IPS-NIHi7 (cell line): ENCODE measurements around the gene CTBP2.

Experiments used
- DNase-seq: peaks from one replicate; pipeline ENCODE4 v3.0.0; 2012; ENCODE audit warnings: mixed read lengths; ENCODE audit errors: extremely low spot score

CTBP2 gene

DNA sequence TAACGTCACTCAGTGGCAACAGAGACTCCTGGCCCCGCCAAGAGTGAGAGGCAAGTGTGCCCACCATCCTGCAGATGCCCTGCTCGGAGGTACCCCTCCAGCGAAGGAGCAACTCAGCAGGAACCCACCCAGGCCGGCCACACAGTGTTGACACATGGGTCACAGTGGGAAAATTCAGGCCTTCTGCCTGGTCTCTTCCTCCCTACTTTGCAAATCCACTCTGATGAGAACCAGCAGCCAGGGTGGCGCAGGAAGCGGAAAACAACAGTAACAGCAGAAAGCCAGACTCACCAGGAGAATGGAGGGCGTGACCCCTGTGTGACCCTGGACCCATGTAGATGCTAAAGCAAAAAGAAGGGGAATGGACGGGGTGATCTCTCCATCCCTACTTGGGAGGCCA lies 53.8 kb downstream of the CTBP2 start:
- DNase-seq, result no peak

DNA sequence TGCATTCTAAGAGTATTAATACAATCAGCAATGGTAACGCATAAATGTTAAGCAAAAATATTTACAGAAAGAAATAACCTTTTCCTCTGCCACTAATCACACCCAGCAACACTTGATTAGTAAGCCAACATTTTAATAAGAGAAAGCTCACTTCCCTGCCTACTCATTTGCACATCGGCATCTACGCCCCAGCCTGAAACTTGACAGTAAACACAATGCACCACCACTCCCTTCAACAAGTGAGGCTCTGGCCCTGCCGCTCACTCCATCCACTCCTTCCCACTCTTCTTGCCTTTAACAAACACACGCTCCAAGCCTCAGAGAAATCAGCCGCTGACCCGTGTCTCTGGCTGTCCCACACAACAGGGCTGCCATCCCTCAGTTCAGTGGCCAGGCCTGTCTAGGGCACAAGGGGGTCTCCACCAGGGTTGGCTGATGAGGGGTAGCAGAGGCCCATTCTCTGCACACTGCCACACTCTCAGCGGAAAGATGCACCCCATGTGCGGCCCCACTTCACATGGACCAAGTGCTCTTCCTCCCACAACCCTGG lies 54.6 kb downstream of the CTBP2 start:
- no peak for DNase-seq

DNA sequence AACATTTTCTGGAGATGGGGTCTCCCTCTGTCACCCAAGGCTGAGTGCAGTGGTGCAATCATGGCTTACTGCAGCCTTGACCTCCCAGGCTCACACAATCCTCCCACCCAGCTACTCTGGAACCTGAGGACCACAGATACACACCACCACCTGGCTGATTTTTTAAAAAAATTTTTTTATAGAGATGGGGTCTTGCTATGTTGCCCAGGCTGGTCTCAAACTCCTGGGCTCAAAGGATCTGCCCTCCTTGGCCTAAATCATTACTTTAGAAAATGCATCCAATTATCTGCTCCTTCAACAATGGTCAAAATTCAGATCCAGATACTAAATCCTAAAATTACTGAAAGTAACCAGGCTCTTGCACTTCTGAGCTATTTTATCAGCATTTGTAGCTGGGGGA lies 55.2 kb downstream of the CTBP2 start:
- DNase-seq, result no peak

DNA sequence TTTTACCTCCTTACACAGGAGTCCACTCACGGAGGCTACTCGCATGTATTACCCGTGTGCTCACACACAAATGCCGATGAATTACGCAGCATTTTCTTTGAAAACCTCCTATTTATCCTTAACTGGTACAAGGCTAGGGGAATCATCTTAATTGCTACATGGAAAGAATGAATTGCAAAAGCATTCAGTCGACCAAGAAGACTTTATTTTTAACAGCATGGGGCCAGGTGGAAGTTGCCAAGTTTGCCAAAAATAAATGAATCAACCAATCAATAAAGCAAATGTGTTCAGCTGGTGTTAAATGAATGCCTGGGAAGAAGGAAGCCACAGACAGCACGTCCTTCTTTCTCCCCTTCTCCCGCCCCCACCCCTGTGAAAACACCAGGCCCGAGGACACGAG lies 55.8 kb downstream of the CTBP2 start:
- no peak for DNase-seq

DNA sequence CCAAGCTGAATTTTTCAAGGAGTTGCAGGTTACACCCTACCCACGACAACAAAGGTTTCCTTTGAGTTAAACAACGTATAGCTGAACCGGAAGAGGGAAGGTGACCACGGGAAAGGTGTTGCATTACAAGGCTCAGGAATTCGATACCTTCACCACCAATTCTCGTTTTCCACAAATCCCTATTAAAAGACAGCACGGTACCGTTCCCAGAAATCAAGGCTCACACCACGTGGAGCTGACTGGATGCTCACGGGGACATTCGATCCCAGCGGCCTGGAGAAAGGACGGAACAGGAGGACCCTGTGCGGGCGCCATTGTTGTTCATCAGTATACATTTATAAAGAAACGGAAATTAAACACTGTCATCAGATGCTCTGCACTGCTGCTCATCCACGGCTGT lies 56.4 kb downstream of the CTBP2 start:
- no peak for DNase-seq

DNA sequence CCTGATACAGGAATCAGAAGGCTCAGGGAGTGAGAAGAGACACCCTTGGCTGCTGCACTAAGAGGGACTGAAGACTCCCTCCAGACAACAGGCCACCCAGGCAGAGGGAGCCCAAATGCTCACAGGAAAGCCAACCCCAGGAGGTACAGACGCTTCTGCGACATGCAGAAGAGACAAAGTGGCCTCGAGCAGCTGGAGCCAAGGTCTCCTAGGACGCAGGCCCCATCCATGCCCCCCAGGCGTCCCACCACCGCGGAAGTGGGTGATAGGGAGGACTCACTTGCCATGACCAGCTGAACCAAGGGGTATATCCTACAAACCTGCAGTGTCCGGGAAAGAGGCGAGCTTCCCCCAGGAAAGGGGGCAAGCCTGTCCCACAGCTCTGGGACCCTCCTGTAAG lies 56.9 kb downstream of the CTBP2 start:
- no peak for DNase-seq

DNA sequence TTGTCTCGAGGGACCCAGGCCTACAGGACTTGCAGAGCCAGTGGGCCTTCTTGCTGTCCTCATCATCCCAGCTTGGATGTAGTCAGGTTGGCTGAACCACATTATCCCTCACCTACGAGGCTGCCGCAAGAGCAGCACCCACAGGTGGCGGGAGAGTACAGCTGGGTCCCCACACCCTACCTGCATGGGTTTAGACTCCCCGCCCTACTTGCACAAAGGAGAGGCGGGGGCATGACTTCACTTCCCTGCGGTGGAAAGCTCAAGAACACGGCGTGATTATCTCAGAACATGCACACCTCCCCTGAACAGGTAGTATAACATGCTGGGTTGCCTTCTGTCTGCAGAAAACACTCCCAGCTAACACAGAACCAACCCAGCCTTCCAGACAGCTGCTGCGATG lies 57.5 kb downstream of the CTBP2 start:
- no peak for DNase-seq

DNA sequence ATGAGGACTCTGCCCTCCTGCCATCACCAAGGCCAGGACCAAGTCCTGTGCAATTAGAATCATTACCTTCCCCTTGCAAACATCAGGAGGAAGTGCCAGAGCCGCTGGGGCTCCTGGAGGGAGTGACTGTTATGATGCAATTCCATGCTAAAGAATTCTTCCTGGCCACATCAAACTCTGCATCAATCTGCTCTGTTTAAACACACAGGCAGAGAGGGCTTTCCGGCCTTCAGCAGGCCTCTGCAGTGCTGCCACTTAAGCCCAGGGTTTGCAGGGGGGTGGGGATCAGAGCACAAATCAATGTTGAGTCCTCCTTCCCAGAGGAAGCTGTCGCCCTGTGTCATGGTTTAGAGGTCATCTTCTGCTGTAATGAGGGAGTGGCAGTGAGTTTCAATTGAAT lies 58.1 kb downstream of the CTBP2 start:
- no peak for DNase-seq

DNA sequence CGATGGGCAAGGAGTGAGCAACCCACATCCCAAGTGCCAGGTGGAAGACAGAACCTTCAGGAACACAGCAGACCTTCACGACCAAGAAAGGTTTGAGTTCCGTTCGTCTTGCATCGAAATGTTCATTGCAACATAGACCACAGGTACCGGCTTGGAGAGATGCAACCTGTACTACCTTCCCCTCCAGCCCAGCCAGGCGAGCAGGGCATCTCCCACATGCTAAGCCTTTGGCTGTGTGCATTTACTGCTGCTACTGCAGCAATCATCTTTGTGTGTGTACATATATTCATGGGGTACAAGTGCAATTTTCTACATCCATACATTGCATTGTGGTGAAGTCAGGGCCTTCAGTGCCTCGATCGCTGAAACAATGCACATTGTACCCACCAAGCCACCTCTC lies 58.8 kb downstream of the CTBP2 start:
- no peak for DNase-seq

DNA sequence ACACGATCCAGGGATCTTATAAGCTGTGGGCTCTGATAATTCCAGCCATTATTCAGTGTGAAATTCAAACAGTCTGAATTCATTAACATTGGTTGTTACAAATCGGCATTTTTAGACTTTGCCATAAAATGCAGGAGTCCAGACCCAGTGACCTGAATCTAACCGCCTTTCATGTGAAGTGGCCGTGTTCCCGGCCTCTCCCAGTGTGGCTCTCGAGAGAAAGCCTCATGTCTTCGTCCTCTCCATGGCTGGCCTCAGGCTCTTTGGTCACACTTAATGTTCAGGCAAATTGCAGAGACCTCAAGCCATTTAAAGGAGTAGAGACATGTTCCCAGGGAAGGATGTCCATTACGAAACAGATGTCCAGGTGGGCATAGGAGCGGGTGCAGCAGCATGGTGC lies 59.3 kb downstream of the CTBP2 start:
- no peak for DNase-seq

DNA sequence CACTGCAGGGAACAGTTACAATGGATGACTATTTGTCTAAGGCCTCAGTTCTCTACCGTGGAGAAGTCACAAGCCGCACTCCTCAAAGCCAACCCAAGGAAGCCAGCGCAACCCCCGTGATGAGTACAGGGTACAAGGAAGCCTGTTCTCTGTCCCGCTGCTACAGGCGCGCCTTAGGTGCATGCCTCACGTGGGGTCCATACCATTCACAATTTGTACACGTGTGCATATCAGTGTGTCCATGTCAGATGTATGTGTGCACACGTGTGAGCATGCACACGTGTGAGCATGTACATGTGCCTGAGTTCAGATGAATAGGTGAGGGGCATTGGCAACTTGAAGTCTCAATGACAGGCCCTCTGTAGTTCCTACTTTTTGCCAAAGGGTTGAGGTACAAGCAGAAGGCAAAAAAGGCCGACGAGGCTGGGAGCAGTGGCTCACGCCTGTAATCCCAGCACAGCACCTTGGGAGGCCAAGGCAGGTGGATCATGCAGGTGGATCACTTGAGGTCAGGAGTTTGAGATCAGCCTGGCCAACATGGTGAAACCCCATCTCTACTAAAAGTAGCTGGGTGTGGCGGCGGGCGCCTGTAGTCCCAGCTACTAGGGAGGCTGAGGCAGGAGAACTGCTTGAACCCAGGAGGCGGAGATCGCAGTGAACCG lies 62.8 kb downstream of the CTBP2 start:
- no peak for DNase-seq

DNA sequence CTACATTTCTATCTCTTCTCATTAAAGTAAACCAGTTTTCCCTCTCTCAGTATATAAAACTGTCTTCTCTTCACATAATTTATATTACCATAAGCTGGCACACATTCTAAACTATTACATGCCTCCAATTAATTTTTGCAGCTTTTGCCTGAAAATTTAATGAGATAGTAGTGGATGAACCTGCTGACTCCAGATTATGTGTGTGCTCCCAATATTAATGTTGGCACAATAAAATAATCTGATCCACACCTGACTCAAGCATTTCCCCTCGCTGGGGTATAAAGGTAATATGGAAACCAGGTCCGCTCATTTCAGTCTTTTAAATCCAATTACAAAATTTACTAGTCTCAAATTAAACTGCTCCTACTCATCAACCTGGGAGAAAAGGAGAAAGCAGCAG lies 63.4 kb downstream of the CTBP2 start:
- no peak for DNase-seq

DNA sequence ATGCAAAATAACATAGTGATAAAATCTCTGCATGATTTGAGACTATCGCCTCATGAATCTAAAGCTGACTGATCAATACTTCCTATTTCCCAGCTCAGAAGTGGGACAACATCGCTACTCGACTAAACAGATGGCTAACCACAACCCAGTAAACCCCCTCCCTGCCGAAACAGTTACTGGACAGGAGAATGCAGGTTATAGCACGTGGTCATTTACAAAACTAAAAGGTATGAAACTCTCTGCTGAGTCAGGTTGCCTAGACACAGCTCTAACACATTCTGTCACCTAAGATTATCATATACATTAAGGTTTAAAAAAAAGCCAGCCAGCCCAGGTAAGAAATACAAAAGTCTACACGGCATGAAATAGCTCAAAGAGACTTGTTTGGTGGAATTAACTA lies 64.0 kb downstream of the CTBP2 start:
- DNase-seq, result no peak

DNA sequence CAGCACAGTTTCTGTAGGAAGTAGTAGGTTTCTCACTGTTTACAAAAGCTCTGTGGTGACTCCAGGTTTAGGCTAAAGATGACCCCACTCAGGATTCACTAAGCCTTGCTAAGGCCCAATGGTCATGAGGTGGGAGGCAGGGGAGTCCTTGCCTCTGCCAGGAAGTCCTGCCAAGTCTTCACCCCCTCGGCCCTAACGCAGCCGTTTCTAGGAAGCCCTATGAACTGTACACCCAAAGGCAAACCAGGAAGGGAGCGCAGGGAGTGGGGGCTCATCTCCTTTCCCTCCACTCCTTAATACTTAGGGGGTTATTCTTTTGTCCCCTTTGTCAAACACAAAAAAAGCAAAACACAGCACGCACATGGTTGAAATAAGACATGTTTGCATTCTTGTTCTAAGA lies 64.6 kb downstream of the CTBP2 start:
- no peak for DNase-seq

DNA sequence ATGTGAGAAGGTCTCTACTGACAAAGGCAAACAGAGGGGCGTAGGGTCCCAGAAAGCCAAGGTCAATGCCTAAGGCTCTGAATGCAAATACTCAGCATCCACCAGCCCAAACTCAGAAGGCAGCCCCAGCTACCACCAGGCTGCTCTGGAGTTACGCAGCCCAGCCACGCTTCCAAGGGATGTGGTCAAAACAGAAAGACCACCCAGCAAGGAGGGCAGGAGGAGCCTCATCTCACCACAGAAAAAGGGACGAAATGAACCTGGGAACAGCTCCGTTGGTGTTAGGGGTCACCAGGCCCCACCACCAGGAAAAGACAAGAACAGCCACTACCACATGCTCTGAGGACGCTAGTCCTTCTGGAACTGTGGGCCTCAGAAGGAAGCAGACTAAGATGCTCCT lies 65.1 kb downstream of the CTBP2 start:
- no peak for DNase-seq

DNA sequence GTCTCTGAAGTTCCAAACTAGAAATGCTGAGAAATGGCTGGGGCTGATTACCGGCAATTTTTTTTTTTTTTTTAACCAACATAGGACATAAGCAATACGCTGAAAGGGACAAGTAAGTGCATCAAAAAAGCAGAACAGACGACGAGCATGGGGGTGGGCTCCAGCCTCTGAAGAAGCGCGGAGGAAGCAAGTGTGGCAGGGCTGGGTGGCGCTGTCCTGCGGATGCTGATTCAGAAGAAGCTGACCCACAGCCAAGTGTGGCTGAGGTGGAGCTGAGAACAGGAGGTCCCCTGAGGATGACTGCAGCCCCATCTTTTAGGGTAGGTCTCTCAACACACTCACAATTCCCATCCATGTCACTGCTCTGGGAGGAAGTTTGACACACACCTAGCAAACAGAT lies 65.6 kb downstream of the CTBP2 start:
- DNase-seq, result no peak

DNA sequence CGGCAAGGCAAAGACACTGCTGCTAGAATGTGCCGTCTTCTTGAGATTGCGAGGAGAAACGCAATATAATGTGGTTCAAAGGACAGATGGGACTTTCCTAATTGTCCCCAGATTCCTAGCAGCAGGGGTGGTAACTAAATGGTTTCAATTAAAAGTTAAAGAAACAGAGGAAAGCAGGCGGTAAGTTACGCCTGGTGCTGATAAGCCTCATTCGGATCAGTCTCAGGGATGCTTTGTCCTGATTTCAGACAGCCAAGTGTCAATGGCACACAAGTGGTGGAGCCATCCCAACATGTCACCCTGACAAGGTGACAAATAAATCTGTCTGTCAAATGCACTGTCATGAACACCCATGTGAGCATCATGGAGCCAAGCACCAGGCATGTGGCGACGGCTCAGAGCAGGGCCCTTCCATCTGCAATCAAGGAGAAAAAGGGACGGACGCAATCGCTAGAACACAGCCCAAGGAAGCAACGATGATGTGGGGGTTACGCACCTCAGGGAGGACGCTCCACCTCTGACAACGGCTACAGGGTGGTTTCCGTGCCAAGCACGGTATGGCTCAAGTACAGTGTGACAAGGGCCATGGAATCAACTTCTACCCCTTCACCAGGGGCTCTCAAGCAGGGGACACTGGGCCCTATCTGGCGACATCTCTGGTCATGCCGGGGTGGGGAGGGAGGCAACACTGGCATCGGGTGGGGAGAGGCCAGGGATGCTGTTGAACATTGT lies 66.2 kb downstream of the CTBP2 start:
- no peak for DNase-seq

DNA sequence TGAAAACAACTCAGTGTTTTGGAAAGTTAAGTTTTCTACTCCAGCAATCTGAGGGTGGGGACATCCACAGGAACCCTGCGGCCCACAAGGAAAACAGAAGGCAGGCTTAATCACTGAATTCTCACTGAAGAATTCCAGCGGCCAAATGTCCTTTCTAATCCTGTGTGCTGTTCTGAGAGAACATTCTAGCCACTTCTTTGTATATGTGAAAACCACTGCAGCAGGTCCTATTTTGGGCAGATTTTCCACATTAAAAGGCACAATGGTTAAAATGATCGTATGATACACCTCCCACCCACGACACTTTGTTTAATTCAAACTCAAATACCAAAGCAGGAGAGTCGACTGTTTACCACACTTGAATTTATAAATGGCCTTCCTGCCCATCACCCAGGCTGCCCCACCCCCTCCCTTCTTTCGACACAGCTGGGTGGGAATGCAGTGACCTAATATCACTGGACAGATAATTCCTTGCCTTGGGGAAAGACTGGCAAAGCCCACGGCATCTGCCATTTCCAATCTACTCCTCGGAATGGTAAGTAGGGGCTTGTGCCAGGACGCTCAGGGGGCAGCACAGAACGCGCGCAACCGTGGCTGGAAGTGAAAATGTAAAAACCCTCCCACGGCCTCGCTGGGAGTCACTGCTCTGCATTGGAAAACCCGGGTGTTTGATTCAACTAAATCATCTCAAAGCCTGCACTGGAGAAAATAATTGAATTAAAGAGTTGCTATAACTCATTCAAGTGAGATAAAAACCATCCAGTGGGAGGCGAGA lies 67.0 kb downstream of the CTBP2 start:
- no peak for DNase-seq

DNA sequence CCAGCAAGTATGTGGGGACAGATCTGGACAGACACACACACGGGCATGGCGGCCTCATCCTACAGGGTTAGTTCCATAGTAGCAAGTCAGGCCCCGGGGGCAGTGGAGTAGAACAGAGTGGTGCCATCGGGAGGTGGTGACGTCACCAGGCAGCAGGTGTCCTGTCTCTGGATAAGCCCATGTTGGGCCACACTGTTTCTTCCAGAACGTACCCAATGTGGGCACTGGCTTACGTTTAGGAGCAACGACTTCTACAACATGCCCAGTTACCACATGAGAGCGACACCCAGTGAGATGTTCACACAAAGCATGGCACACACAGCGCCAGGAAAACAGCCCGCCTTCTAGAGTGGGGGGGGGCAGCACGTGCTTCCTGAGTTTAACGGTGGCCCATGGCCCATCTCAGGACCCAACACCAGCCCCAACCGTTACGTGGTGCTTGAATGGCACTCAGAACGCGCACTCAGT lies 67.8 kb downstream of the CTBP2 start:
- DNase-seq, result no peak

DNA sequence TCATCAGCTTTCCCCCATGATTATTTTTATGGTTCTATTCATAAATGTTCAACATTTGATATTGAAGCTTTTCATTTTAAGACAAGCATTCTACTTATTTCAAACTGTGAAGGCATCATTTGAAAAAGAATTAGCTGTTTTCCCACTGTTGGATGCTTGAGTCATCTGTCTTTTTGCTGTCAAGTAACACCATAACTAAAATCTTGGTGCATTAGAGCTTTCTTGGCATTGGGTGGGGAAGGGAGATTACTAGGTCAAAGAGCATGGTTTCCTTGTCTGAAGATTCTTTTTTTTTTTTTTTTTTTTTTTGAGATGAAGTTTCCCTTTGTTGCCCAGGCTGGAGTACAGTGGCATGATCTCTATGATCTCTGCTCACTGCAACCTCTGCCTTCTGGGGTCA lies 68.5 kb downstream of the CTBP2 start:
- DNase-seq, result no peak

DNA sequence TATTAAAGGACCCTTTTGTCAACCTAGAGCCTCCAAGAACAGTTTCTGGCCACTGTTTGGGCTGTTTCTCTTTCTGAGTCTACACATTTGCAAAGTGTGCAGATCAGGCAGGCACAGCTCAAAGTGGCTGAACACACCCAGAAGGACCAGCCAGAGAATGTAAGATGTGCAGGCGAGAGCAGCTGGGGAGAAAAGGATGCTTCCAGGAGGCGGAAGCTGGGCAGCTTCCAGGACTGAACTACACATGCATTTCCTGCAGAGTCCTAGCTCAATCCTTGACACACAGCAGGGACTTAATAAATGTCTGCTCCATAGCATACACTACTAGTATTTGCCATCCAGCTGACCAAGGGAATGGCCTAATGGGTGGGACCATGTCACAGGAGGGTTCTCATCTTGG lies 70.9 kb downstream of the CTBP2 start:
- no peak for DNase-seq

DNA sequence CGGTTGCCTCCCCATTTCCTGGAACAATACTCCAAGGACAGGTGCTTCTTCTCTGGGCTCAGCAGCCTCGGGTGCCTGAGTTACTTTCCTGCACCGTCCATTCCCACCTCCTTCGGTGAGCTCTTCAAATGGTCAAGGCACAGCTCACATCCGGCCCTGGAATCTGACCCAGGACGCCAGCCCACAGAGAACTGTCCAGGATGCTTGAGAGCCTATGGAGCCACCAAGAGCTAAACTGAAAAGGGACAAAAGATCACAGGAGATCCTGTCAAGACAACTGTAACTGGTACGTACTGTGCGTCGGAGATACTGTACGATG lies 72.5 kb downstream of the CTBP2 start:
- no peak for DNase-seq
